HepG2 (cell line): ENCODE data around the gene SPAG6. TPM values are rescaled to one million over a fixed set of nuclear protein-coding genes. Genes with fewer than 3 reads are reported as not detected.

Experiments
- AFF4 ChIP-seq: sonication (generic); formaldehyde crosslinking; IDR thresholded peaks from 2 replicates; pipeline ENCODE4 v1.4.0; 2020; ENCODE audit warnings: missing genetic modification reagents
- CAMTA2 ChIP-seq: sonication (generic); formaldehyde crosslinking; IDR thresholded peaks from 2 replicates; pipeline ENCODE4 v1.4.0; 2020; ENCODE audit warnings: mild to moderate bottlenecking, missing genetic modification reagents, borderline replicate concordance
- FLYWCH1 ChIP-seq: sonication (generic); formaldehyde crosslinking; IDR thresholded peaks from 2 replicates; pipeline ENCODE4 v1.8.1; 2023; ENCODE audit warnings: mild to moderate bottlenecking, missing genetic modification reagents
- FOSL1 ChIP-seq: sonication (generic); formaldehyde crosslinking; IDR thresholded peaks from 2 replicates; pipeline ENCODE4 v1.9.0; 2021; ENCODE audit warnings: missing genetic modification reagents, borderline replicate concordance
- HOMEZ ChIP-seq: IDR thresholded peaks from 2 replicates; pipeline ENCODE4 v1.6.1; 2016; ENCODE audit warnings: low read depth
- JUNB ChIP-seq: sonication (generic); formaldehyde crosslinking; IDR thresholded peaks from 2 replicates; pipeline ENCODE4 v1.8.0; 2022; ENCODE audit warnings: missing genetic modification reagents, mild to moderate bottlenecking, borderline replicate concordance
- KLF13 ChIP-seq: sonication (generic); formaldehyde crosslinking; IDR thresholded peaks from 2 replicates; pipeline ENCODE4 v1.4.0; 2020; ENCODE audit warnings: mild to moderate bottlenecking, missing genetic modification reagents
- MAFG ChIP-seq: sonication (generic); formaldehyde crosslinking; IDR thresholded peaks from 2 replicates; pipeline ENCODE4 v1.5.1; 2020; ENCODE audit warnings: mild to moderate bottlenecking, missing genetic modification reagents
- SCMH1 ChIP-seq: sonication (generic); formaldehyde crosslinking; IDR thresholded peaks from 2 replicates; pipeline ENCODE4 v1.9.0; 2021; ENCODE audit warnings: missing genetic modification reagents, mild to moderate bottlenecking, borderline replicate concordance
- TAF15 ChIP-seq: fragments of 200-400 bp; formaldehyde crosslinking; IDR thresholded peaks from one replicate; pipeline ENCODE4 v1.6.1; 2018; ENCODE audit warnings: mild to moderate bottlenecking, low read depth, low read length; ENCODE audit not compliant: poor library complexity, severe bottlenecking
- TEF ChIP-seq: sonication (generic); formaldehyde crosslinking; IDR thresholded peaks from 2 replicates; pipeline ENCODE4 v1.5.0; 2020; ENCODE audit warnings: missing genetic modification reagents
- ZBTB1 ChIP-seq: sonication (generic); formaldehyde crosslinking; IDR thresholded peaks from 2 replicates; pipeline ENCODE4 v1.4.0; 2020; ENCODE audit warnings: missing genetic modification reagents, borderline replicate concordance
- ZBTB43 ChIP-seq: sonication (generic); formaldehyde crosslinking; conservative IDR thresholded peaks from 2 replicates; pipeline ENCODE4 v1.4.0; 2020; ENCODE audit warnings: missing genetic modification reagents
- ZFP90 ChIP-seq: sonication (generic); formaldehyde crosslinking; IDR thresholded peaks from 2 replicates; pipeline ENCODE4 v1.8.0; 2022; ENCODE audit warnings: missing genetic modification reagents, mild to moderate bottlenecking, inconsistent platforms, borderline replicate concordance
- ZNF512B ChIP-seq: sonication (generic); formaldehyde crosslinking; IDR thresholded peaks from 2 replicates; pipeline ENCODE4 v1.5.1; 2020; ENCODE audit warnings: missing genetic modification reagents, mild to moderate bottlenecking, borderline replicate concordance
- ZNF639 ChIP-seq: conservative IDR thresholded peaks from 2 replicates; pipeline ENCODE4 v1.6.1; 2018; ENCODE audit warnings: missing genetic modification reagents
- polyA plus RNA-seq, 8 experiments: library from polyadenylated mRNA; depleted of rRNA in 3 of 8; stranded (reverse) in 7 of 8; unstranded in 1 of 8; fragments of >200 nt; fragmentation: Illumina TruSeq in 4 of 8; extraction: Trizol in 4 of 8; gene quantifications; 2 replicates each; pipeline versions ENCODE4 v1.2.1 to v1.2.3, GENCODE V29; 2011 to 2016; ENCODE audit warnings: low read depth in 4 of 8, missing spikeins in 1 of 8, mixed read lengths in 1 of 8; ENCODE audit not compliant: insufficient read depth in 1 of 8
- total RNA-seq, 5 experiments: library from RNA; depleted of rRNA; stranded (reverse); fragments of >200 nt; fragmentation: Illumina TruSeq; extraction: Trizol; gene quantifications; 2 replicates each; pipeline ENCODE4 v1.2.3, GENCODE V29; 2016; ENCODE audit warnings: low read depth in 1 of 5

SPAG6 gene
- total and polyA plus RNA-seq, 2 of the 13 experiments (the other 11 are each of a cell fraction or from before 2014, with no cell fraction given), result not detected

GRCh38 chr10:22341190-22341925 lies 3.9 kb upstream of the SPAG6 start (continued):
- no peak for TF ChIP-seq KLF13 (CRISPR knock-in tag)
- no peak for TF ChIP-seq AFF4 (CRISPR knock-in tag)
- no peak for TF ChIP-seq TEF (CRISPR knock-in tag)
- TF ChIP-seq JUNB (CRISPR knock-in tag), result no peak
- no peak for TF ChIP-seq ZFP90 (CRISPR knock-in tag)
- TF ChIP-seq FOSL1, result no peak
- TF ChIP-seq HOMEZ (CRISPR knock-in tag), result no peak
- TF ChIP-seq CAMTA2 (CRISPR knock-in tag), result no peak
- no peak for TF ChIP-seq ZNF639 (CRISPR knock-in tag)
- no peak for TF ChIP-seq SCMH1 (CRISPR knock-in tag)
- no peak for TF ChIP-seq MAFG (CRISPR knock-in tag)
- TF ChIP-seq ZBTB1 (CRISPR knock-in tag), result no peak
- TF ChIP-seq ZNF512B, result 0 out of 2 replicates have a peak, but pooled peaks have one; percentile 73
- no peak for TF ChIP-seq ZBTB43 (CRISPR knock-in tag)
- TF ChIP-seq TAF15, result no peak
- TF ChIP-seq FLYWCH1 (CRISPR knock-in tag), result no peak
